Gastroesophageal sphincter (tissue), 4 donors: Measurements from ENCODE around the gene ST8SIA4. TPM values are rescaled to one million over a fixed set of nuclear protein-coding genes. Genes with fewer than 3 reads are reported as not detected.

Experiments used
- ATAC-seq: fragments of 150-250 bp; one replicate; pipeline ENCODE4 v1.9.1; 2016; ENCODE audit warnings: mild to moderate bottlenecking, moderate library complexity
- H3K27ac ChIP-seq, 4 donors: fragments of 200-600 bp; sonication (generic) in 3 of 4; 1 replicate in 3 of 4; 2 replicates in 1 of 4; pipeline ENCODE4 v1.5.1; 2016 to 2019
- H3K27me3 ChIP-seq: fragments of 200-600 bp; sonication (generic); one replicate; pipeline ENCODE4 v1.5.1; 2019
- H3K36me3 ChIP-seq, 2 donors: fragments of 200-600 bp; sonication (generic); one replicate each; pipeline ENCODE4 v1.5.1; 2019; ENCODE audit warnings: control low read depth in 1 of 2
- H3K4me1 ChIP-seq, 3 donors: fragments of 200-600 bp; sonication (generic); 1 replicate in 2 of 3; 2 replicates in 1 of 3; pipeline ENCODE4 v1.5.1; 2016 to 2019; ENCODE audit warnings: control low read depth in 2 of 3
- H3K4me3 ChIP-seq, 2 donors: fragments of 200-600 bp; sonication (generic); one replicate each; pipeline ENCODE4 v1.5.1; 2019; ENCODE audit warnings: mild to moderate bottlenecking in 1 of 2, moderate library complexity in 1 of 2
- H3K9me3 ChIP-seq, 3 donors: fragments of 200-600 bp; sonication (generic); one replicate each; pipeline ENCODE4 v1.5.1; 2017 to 2019; ENCODE audit warnings: control low read depth in 2 of 3
- EP300 ChIP-seq: sonication (generic); formaldehyde crosslinking; IDR thresholded peaks from one replicate; pipeline ENCODE4 v1.6.1; 2017; ENCODE audit warnings: antibody characterized with exemption, mild to moderate bottlenecking
- POLR2A ChIP-seq, 2 donors: fragments of 450-650 bp; IDR thresholded peaks; one replicate each; pipeline ENCODE4 v1.6.1; 2017; ENCODE audit warnings: antibody characterized with exemption in 2 of 2, mild to moderate bottlenecking in 2 of 2, moderate library complexity in 1 of 2
- POLR2AphosphoS5 ChIP-seq: sonication (generic); formaldehyde crosslinking; IDR thresholded peaks from one replicate; pipeline ENCODE4 v1.6.1; 2017; ENCODE audit warnings: antibody characterized with exemption
- WGBS, 2 donors: methylation state at CpG; one replicate each; pipeline ENCODE4 v1.1.5; 2018; ENCODE audit warnings: low coverage in 1 of 2; 5-methylcytosine and 5-hydroxymethylcytosine counted together
- total RNA-seq, 4 donors: library from RNA; depleted of rRNA; stranded (reverse); fragments of >200 nt; gene quantifications; one replicate each; pipeline ENCODE4 v1.1.0, GENCODE V29; 2016
- TF ChIP-seq, protein P1 (sequence below), 4 experiments: fragments of 200-600 bp in 2 of 4; fragments of 450-650 bp in 2 of 4; sonication (generic) in 1 of 4; IDR thresholded peaks; one replicate each; pipeline ENCODE4 v1.5.1; 2017 to 2019; ENCODE audit warnings: antibody characterized with exemption in 4 of 4, mild to moderate bottlenecking in 2 of 4, moderate library complexity in 2 of 4

Gene ST8SIA4
- total RNA-seq, 4 donors from 2014 or later = 1.1 to 3.9 (median 2.9) TPM

DNA sequence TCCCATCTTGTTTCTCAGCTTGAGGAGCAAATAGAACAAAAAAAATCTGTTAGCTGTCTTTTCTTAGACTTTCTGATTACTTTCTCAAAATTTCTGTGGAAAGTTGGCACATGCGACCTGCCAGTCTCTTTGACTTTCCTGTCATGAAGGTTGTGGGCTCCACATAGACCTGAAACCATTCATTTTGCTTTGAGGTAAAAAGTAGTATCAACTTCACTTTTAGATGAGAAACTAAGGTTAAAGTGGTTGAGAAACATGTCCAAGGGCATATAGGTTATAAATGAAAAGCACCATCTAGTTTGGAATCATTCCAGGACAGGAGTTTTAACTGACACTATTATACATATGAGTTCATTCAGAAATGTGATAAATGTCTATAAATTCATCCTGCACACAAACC lies 42.7 kb downstream of the ST8SIA4 start:
- Histone ChIP-seq H3K36me3 (no peaks in the 10 kb centered on the region), H3K9me3 (no peaks in the 10 kb centered on the region), H3K27me3 (no peaks in the 10 kb centered on the region), H3K4me3 (no peak overlapping the region), H3K27ac (no peak overlapping the region), H3K4me1 (no peaks in the 10 kb centered on the region)
- TF ChIP-seq, protein P1, sequence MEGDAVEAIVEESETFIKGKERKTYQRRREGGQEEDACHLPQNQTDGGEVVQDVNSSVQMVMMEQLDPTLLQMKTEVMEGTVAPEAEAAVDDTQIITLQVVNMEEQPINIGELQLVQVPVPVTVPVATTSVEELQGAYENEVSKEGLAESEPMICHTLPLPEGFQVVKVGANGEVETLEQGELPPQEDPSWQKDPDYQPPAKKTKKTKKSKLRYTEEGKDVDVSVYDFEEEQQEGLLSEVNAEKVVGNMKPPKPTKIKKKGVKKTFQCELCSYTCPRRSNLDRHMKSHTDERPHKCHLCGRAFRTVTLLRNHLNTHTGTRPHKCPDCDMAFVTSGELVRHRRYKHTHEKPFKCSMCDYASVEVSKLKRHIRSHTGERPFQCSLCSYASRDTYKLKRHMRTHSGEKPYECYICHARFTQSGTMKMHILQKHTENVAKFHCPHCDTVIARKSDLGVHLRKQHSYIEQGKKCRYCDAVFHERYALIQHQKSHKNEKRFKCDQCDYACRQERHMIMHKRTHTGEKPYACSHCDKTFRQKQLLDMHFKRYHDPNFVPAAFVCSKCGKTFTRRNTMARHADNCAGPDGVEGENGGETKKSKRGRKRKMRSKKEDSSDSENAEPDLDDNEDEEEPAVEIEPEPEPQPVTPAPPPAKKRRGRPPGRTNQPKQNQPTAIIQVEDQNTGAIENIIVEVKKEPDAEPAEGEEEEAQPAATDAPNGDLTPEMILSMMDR (IDR thresholded peaks at IDR 0.05) = no peak
- no peak for TF ChIP-seq POLR2A (IDR thresholded peaks at IDR 0.05)
- no peak for TF ChIP-seq POLR2AphosphoS5
- no peak for TF ChIP-seq EP300
- WGBS, 2 donors = 100% methylated on average over 1 of the region's 1 CpG
- ATAC-seq = no peak

DNA sequence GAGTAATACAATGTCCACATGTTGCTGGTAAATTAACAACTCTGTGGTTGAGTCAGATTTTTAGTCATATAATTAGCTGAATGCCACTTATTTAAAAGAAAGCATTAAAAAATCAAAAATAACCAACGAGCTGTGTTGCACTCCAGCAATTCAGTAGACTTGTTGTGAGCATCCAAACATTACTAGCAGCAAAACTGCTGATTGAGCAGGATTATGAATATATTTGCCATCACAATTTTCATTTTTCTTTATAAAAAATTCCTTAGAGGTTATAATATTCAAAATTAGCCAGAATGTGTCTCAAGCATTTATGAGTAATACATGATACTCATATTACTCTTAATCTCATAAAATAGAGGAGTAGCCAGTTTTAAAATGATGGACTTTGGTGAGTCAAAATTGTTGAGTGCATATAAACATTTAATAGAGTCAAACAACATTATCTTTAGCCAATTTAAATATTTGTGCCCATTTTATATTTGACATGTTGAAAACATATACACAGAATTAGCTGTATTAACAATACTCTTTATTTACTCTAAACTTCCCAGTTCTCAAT lies 44.0 kb downstream of the ST8SIA4 start:
- Histone ChIP-seq H3K4me1 (no peaks in the 10 kb centered on the region), H3K27ac (no peak overlapping the region), H3K36me3 (no peaks in the 10 kb centered on the region), H3K27me3 (no peaks in the 10 kb centered on the region), H3K9me3 (no peaks in the 10 kb centered on the region), H3K4me3 (no peak overlapping the region)
- ATAC-seq = no peak
- 86 to 88% methylated on average over 1 of the region's 1 CpG for WGBS, 2 donors
- TF ChIP-seq, protein P1 (IDR thresholded peaks at IDR 0.05) = no peak
- TF ChIP-seq POLR2AphosphoS5 = no peak
- no peak for TF ChIP-seq EP300
- no peak for TF ChIP-seq POLR2A (IDR thresholded peaks at IDR 0.05)

GRCh38 chr5:100856462-100856861 lies 46.6 kb downstream of the ST8SIA4 start:
- no peak for TF ChIP-seq EP300
- no peak for TF ChIP-seq POLR2AphosphoS5
- TF ChIP-seq, protein P1 (IDR thresholded peaks at IDR 0.05) = no peak
- TF ChIP-seq POLR2A (IDR thresholded peaks at IDR 0.05) = no peak
- Histone ChIP-seq H3K9me3 (no peaks in the 10 kb centered on the region), H3K36me3 (no peaks in the 10 kb centered on the region), H3K4me3 (no peak overlapping the region), H3K27me3 (no peaks in the 10 kb centered on the region), H3K4me1 (no peaks in the 10 kb centered on the region), H3K27ac (no peak overlapping the region)
- 77 to 82% methylated on average over 2 of the region's 2 CpGs for WGBS, 2 donors
- no peak for ATAC-seq

GRCh38 chr5:100855937-100856430 lies 47.1 kb downstream of the ST8SIA4 start:
- no peak overlapping the region for H3K4me3 ChIP-seq
- no peaks in the 10 kb centered on the region for H3K9me3 ChIP-seq
- H3K27me3 ChIP-seq = no peaks in the 10 kb centered on the region
- H3K4me1 ChIP-seq = no peaks in the 10 kb centered on the region
- TF ChIP-seq POLR2A (IDR thresholded peaks at IDR 0.05) (no peak), EP300 (no peak), POLR2AphosphoS5 (no peak)
- TF ChIP-seq, protein P1 (IDR thresholded peaks at IDR 0.05) = no peak
- ATAC-seq = no peak
- H3K27ac ChIP-seq = no peak overlapping the region
- 82 to 86% methylated on average over 5 to 6 of the region's 6 CpGs for WGBS, 2 donors
- H3K36me3 ChIP-seq = no peaks in the 10 kb centered on the region

DNA sequence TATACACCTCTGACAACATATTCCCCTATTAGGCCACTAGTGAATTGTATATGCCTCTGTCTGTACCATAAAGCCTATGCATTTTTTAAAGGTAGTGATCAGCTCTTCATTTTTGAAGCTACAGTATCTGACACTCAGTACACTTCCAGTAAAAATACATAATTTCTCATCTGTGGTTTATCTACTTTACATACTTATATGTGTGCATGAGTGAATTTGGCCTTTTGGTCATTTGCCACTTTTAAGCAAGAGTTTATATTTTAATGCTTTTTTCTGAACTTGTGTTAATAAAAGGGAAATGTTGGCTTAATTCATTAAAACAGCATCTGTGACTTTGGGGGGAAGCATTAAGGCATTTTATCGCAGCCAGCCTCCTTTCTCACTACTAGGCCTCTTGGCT lies 47.8 kb downstream of the ST8SIA4 start:
- H3K36me3 ChIP-seq = no peaks in the 10 kb centered on the region
- H3K9me3 ChIP-seq = no peaks in the 10 kb centered on the region

More for the DNA sequence above, 47.8 kb downstream of the ST8SIA4 start:
- H3K4me1 ChIP-seq = no peaks in the 10 kb centered on the region
- no peak for ATAC-seq
- TF ChIP-seq POLR2A (IDR thresholded peaks at IDR 0.05) (no peak), POLR2AphosphoS5 (no peak), EP300 (no peak)
- TF ChIP-seq, protein P1 (IDR thresholded peaks at IDR 0.05) = no peak
- WGBS, 2 donors = 73 to 90% methylated on average over 1 of the region's 1 CpG
- no peak overlapping the region for H3K4me3 ChIP-seq
- no peaks in the 10 kb centered on the region for H3K27me3 ChIP-seq
- H3K27ac ChIP-seq = no peak overlapping the region
